ENCODE data around the gene GIPC3. TPM values are rescaled to one million over a fixed set of nuclear protein-coding genes. Genes with fewer than 3 reads are reported as not detected.

Gene GIPC3
- total and polyA plus RNA-seq, 4 experiments from 2014 or later: 0.45 to 0.70 (median 0.64) TPM; not detected in 1

- Mint-ChIP-seq H3K27me3 (no peaks in the 10 kb centered on the region), H3K4me3 (no peak overlapping the region), H3K36me3 (peaks cover 3 to 5% of the 10 kb centered on the region in 2 donors), H3K27ac (no peak overlapping the region), H3K4me1 (peaks cover 0 to 6% (median 2%) of the 10 kb centered on the region in 4 donors), H3K9me3 (no peaks in the 10 kb centered on the region)
- Histone ChIP-seq H3K4me1 (ENCODE audit: insufficient read depth, low read length) (peaks cover 4% of the 10 kb centered on the region), H3K27me3 (ENCODE audit: insufficient read depth, low read length) (no peaks in the 10 kb centered on the region), H3K36me3 (ENCODE audit: insufficient read depth, low read length) (no peaks in the 10 kb centered on the region), H3K27ac (ENCODE audit: low read depth, low read length) (no peak overlapping the region), H3K4me3 (ENCODE audit: low read length in 2 of 2) (no peak overlapping the region), H3K9me3 (ENCODE audit: control insufficient read depth in 1 of 2, low read length in 2 of 2) (no peaks in the 10 kb centered on the region)
- no peak for DNase-seq
- CTCF ChIA-PET (ENCODE audit: partially characterized antibody): no interaction called here
- POLR2A ChIA-PET (ENCODE audit: partially characterized antibody): no interaction called here
- intact Hi-C loops (cut with micrococcal nuclease): no loop called here
Measured at GRCh38 chr19:3632098-3632497, 46.8 kb downstream of the GIPC3 start.

GRCh38 chr19:3632739-3633558 lies 47.7 kb downstream of the GIPC3 start:
- Mint-ChIP-seq H3K4me1 (peaks cover 0 to 2% (median 0%) of the 10 kb centered on the region in 4 donors), H3K27ac (peak overlapping the region in 1 of 7 donors; percentile 42), H3K36me3 (peaks cover 3 to 5% of the 10 kb centered on the region in 2 donors), H3K9me3 (no peaks in the 10 kb centered on the region), H3K27me3 (no peaks in the 10 kb centered on the region), H3K4me3 (no peak overlapping the region)
- ChIA-PET POLR2A (ENCODE audit: partially characterized antibody) (no interaction called here), CTCF (ENCODE audit: partially characterized antibody) (no interaction called here)
- intact Hi-C loops (cut with micrococcal nuclease): no loop called here
- Histone ChIP-seq H3K9me3 (ENCODE audit: control insufficient read depth in 1 of 2, low read length in 2 of 2) (no peaks in the 10 kb centered on the region), H3K4me1 (ENCODE audit: insufficient read depth, low read length) (no peaks in the 10 kb centered on the region), H3K27me3 (ENCODE audit: insufficient read depth, low read length) (no peaks in the 10 kb centered on the region), H3K36me3 (ENCODE audit: insufficient read depth, low read length) (no peaks in the 10 kb centered on the region), H3K27ac (ENCODE audit: low read depth, low read length) (no peak overlapping the region), H3K4me3 (ENCODE audit: low read length in 2 of 2) (no peak overlapping the region)
- no peak for DNase-seq

- Mint-ChIP-seq H3K27me3 (no peaks in the 10 kb centered on the region), H3K4me3 (no peak overlapping the region), H3K4me1 (peaks cover 0 to 2% (median 0%) of the 10 kb centered on the region in 4 donors), H3K9me3 (no peaks in the 10 kb centered on the region), H3K27ac (no peak overlapping the region), H3K36me3 (peaks cover 5 to 7% of the 10 kb centered on the region in 2 donors)
- H3K9me3 ChIP-seq (ENCODE audit: control insufficient read depth in 1 of 2, low read length in 2 of 2): no peaks in the 10 kb centered on the region
- no peaks in the 10 kb centered on the region for H3K4me1 ChIP-seq (ENCODE audit: insufficient read depth, low read length)
- intact Hi-C loops (cut with micrococcal nuclease): no loop called here
- H3K27me3 ChIP-seq (ENCODE audit: insufficient read depth, low read length): no peaks in the 10 kb centered on the region
- H3K36me3 ChIP-seq (ENCODE audit: insufficient read depth, low read length): no peaks in the 10 kb centered on the region
- peak in 1 of 5 donors; percentile 26 for DNase-seq
- H3K27ac ChIP-seq (ENCODE audit: low read depth, low read length): no peak overlapping the region
- no peak overlapping the region for H3K4me3 ChIP-seq (ENCODE audit: low read length in 2 of 2)
- ChIA-PET POLR2A (ENCODE audit: partially characterized antibody) (no interaction called here), CTCF (ENCODE audit: partially characterized antibody) (no interaction called here)
Measured at GRCh38 chr19:3633559-3633988, 48.3 kb downstream of the GIPC3 start.

- ChIA-PET CTCF (ENCODE audit: partially characterized antibody) (no interaction called here), POLR2A (ENCODE audit: partially characterized antibody) (no interaction called here)
- intact Hi-C loops (cut with micrococcal nuclease): no loop called here
Measured at GRCh38 chr19:3634496-3635045, 49.3 kb downstream of the GIPC3 start.

GRCh38 chr19:3636506-3636905 lies 51.2 kb downstream of the GIPC3 start:
- POLR2A ChIA-PET (ENCODE audit: partially characterized antibody): interaction anchor here (0.5 kb wide), 1 partner anchor 351 kb away, joined by 3 read pairs; no protein-coding TSS in a partner anchor
- no peak for DNase-seq
- H3K9me3 ChIP-seq (ENCODE audit: control insufficient read depth in 1 of 2, low read length in 2 of 2): no peaks in the 10 kb centered on the region
- Mint-ChIP-seq H3K4me1 (no peaks in the 10 kb centered on the region), H3K4me3 (no peak overlapping the region), H3K9me3 (no peaks in the 10 kb centered on the region), H3K27me3 (no peaks in the 10 kb centered on the region), H3K36me3 (peaks cover 14 to 15% of the 10 kb centered on the region in 2 donors), H3K27ac (peak overlapping the region in 1 of 7 donors; percentile 79)
- no peak overlapping the region for H3K27ac ChIP-seq (ENCODE audit: low read depth, low read length)
- CTCF ChIA-PET (ENCODE audit: partially characterized antibody): no interaction called here
- intact Hi-C loops (cut with micrococcal nuclease): no loop called here
- no peak overlapping the region for H3K4me3 ChIP-seq (ENCODE audit: low read length in 2 of 2)
- no peaks in the 10 kb centered on the region for H3K4me1 ChIP-seq (ENCODE audit: insufficient read depth, low read length)
- H3K27me3 ChIP-seq (ENCODE audit: insufficient read depth, low read length): no peaks in the 10 kb centered on the region
- H3K36me3 ChIP-seq (ENCODE audit: insufficient read depth, low read length): no peaks in the 10 kb centered on the region

More at GRCh38 chr19:3634496-3635045, 49.3 kb downstream of the GIPC3 start:
- peak overlapping the region in 1 of 7 donors; percentile 68 for H3K27ac Mint-ChIP-seq
- no peaks in the 10 kb centered on the region for H3K36me3 ChIP-seq (ENCODE audit: insufficient read depth, low read length)
- H3K4me3 ChIP-seq (ENCODE audit: low read length in 2 of 2): no peak overlapping the region
- no peaks in the 10 kb centered on the region for H3K9me3 Mint-ChIP-seq
- H3K36me3 Mint-ChIP-seq: peaks cover 9 to 11% of the 10 kb centered on the region in 2 donors
- H3K27me3 Mint-ChIP-seq: no peaks in the 10 kb centered on the region
- no peaks in the 10 kb centered on the region for H3K27me3 ChIP-seq (ENCODE audit: insufficient read depth, low read length)
- peak in 1 of 5 donors; percentile 27 for DNase-seq
- no peak overlapping the region for H3K4me3 Mint-ChIP-seq
- no peaks in the 10 kb centered on the region for H3K4me1 ChIP-seq (ENCODE audit: insufficient read depth, low read length)
- no peaks in the 10 kb centered on the region for H3K9me3 ChIP-seq (ENCODE audit: control insufficient read depth in 1 of 2, low read length in 2 of 2)
- H3K27ac ChIP-seq (ENCODE audit: low read depth, low read length): no peak overlapping the region
- peaks cover 0 to 2% (median 0%) of the 10 kb centered on the region in 4 donors for H3K4me1 Mint-ChIP-seq

- Mint-ChIP-seq H3K27me3 (no peaks in the 10 kb centered on the region), H3K36me3 (peaks cover 14 to 15% of the 10 kb centered on the region in 2 donors), H3K27ac (no peak overlapping the region), H3K4me3 (no peak overlapping the region), H3K4me1 (no peaks in the 10 kb centered on the region), H3K9me3 (no peaks in the 10 kb centered on the region)
- no peaks in the 10 kb centered on the region for H3K27me3 ChIP-seq (ENCODE audit: insufficient read depth, low read length)
- no peak overlapping the region for H3K27ac ChIP-seq (ENCODE audit: low read depth, low read length)
- no peaks in the 10 kb centered on the region for H3K4me1 ChIP-seq (ENCODE audit: insufficient read depth, low read length)
- ChIA-PET POLR2A (ENCODE audit: partially characterized antibody) (interaction anchor here (0.5 kb wide), 1 partner anchor 350 kb away, joined by 3 read pairs; no protein-coding TSS in a partner anchor), CTCF (ENCODE audit: partially characterized antibody) (no interaction called here)
- no peak for DNase-seq
- H3K4me3 ChIP-seq (ENCODE audit: low read length in 2 of 2): no peak overlapping the region
- H3K36me3 ChIP-seq (ENCODE audit: insufficient read depth, low read length): no peaks in the 10 kb centered on the region
- no peaks in the 10 kb centered on the region for H3K9me3 ChIP-seq (ENCODE audit: control insufficient read depth in 1 of 2, low read length in 2 of 2)
- intact Hi-C loops (cut with micrococcal nuclease): no loop called here
Measured at GRCh38 chr19:3636962-3637361, 51.7 kb downstream of the GIPC3 start.

- no peaks in the 10 kb centered on the region for H3K27me3 Mint-ChIP-seq
- intact Hi-C loops (cut with micrococcal nuclease): no loop called here
Measured at GRCh38 chr19:3637621-3638020, 52.3 kb downstream of the GIPC3 start.

More at GRCh38 chr19:3637621-3638020, 52.3 kb downstream of the GIPC3 start:
- POLR2A ChIA-PET (ENCODE audit: partially characterized antibody): no interaction called here
- Histone ChIP-seq H3K4me1 (ENCODE audit: insufficient read depth, low read length) (no peaks in the 10 kb centered on the region), H3K27me3 (ENCODE audit: insufficient read depth, low read length) (no peaks in the 10 kb centered on the region), H3K36me3 (ENCODE audit: insufficient read depth, low read length) (no peaks in the 10 kb centered on the region), H3K27ac (ENCODE audit: low read depth, low read length) (no peak overlapping the region), H3K4me3 (ENCODE audit: low read length in 2 of 2) (no peak overlapping the region), H3K9me3 (ENCODE audit: control insufficient read depth in 1 of 2, low read length in 2 of 2) (no peaks in the 10 kb centered on the region)
- Mint-ChIP-seq H3K9me3 (no peaks in the 10 kb centered on the region), H3K27ac (no peak overlapping the region), H3K36me3 (peaks cover 15 to 18% of the 10 kb centered on the region in 2 donors), H3K4me3 (no peak overlapping the region), H3K4me1 (no peaks in the 10 kb centered on the region)
- CTCF ChIA-PET (ENCODE audit: partially characterized antibody): no interaction called here
- no peak for DNase-seq
